ENCODE measurements around the gene GSTM1. TPM values are rescaled to one million over a fixed set of nuclear protein-coding genes. Genes with fewer than 3 reads are reported as not detected.
"Not testable (repeated sequence)": the region's sequence is repeated elsewhere in the genome, so short reads cannot be mapped to it uniquely, and the experiment has no call there.

Gene GSTM1
- total RNA-seq, 1 experiment from 2014 or later: not detected

DNA sequence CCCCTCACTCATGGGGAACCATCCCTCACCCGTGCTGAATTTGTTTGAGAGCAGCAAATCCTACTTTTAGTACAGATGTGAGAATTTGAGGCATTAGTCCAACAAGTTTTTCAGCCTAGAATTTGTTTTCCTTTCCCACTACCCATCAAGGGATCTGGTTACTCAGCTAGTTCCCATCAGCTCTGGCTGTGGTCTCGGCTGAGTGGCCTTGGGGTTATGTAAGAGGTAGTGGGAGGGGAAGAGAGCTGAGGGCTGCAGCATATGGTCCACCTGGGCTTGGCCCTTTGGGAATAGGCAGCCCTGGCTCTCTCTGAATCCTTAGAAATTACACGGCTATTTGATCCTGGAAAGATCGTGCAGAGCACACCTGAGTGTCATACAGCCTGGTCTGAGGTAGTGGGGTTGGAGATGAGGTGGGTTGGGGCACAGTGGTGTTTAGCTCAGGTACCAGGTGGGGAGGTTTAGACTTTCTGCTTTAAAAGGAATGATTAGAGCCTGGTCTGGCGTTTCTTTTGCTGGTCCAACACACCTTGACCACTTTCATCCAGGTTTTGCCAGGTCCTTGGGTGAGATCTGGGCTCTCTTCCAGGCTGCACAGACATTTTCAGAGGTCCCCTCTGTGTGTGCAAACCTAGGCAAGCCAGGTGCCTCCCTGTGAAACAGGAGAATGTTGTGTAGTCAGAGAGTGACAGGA, 27.5 kb upstream of the GSTM1 start:
- no peak for DNase-seq (ENCODE audit: low spot score)

DNA sequence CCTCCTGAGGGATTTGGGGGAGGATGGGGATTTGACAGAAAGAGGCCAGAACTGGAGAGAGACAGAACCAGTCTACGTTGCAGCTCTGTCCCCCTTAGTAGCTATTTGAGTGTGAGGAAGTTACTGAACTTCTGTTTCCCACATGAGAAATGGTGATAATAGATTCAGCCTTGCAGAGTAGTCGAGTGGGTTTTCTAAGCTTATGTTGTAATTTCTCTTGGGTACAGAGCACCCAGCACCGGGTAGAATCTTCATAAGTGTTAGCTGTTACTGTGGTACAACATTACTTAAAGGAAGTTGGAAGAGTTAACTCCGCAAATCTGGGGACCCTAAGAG, 27.0 kb upstream of the GSTM1 start:
- DNase-seq (ENCODE audit: low spot score): not testable (repeated sequence)

DNA sequence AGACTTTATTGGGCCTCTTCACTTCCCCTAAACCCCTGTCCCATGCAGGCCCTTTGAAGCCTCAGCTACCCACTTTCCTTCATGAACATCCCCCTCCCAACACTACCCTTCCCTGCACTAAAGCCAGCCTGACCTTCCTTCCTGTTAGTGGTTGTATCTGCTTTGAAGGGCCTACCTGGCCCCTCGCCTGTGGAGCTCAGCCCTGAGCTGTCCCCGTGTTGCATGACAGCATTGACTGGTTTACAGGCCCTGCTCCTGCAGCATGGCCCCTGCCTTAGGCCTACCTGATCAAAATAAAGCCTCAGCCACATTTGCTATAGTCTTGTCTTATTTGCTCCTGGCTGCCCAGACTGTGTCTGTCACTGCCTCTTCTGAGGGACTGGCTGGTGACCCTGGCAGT, 26.2 kb upstream of the GSTM1 start:
- no peak for DNase-seq (ENCODE audit: low spot score)

DNA sequence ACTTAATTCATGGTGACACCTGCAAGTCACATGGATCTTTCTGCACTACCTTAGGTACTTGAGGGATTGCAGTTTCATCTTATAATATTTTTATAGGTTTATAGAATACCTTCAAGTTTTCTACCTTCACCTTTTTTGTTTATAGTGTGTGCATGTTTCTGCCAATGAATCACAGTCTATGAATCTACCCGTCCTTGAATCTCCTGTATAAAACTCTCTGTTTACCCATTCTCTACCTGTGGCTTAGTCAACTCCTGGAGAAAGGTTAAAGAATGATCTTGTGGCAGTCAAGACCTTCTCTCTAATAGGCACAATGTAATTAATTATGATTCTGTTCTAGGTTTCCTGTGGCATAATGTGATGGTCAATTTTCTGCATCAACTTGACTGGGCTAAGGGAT, 22.9 kb upstream of the GSTM1 start:
- no peak for DNase-seq (ENCODE audit: low spot score)

DNA sequence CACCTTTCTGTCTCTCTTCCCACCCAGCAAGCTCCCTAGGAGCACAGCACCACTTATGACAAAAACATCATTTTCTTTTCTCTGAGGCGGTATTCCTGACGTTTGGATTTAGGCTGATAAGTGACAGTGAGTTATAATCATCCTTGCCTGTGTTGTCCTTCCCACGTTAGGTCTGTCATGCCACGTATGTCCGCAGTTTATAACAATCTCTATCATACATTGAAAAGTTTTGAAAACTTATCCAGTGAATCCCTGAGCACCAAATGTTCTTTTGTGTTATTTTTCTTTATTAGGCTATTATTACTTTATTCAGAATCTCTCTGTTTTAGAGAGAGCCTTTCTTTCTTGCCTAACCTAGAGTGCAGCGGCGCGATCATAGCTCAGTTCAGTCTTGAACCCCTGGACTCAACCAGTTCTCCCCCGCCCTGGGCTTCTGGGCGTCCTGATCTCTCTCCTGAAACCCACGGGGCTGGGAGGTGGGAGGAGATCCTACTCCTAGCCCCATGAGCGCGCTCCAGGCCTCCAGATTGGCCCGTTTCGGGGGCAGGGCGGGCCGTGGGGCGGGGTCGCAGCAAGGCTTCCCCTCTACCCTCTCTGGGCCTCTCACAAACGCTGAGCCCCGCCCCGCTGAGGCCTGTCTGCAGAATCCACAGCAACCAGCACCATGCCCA, 20.0 kb upstream of the GSTM1 start, which contains the start of gene GSTM2:
Gene GSTM2, plus strand, starts transcription at position 606 of the 671 bp plus-strand sequence. Its CDS starts 59 bp downstream, at position 665.
- peak; percentile 69 for DNase-seq (ENCODE audit: low spot score)

DNA sequence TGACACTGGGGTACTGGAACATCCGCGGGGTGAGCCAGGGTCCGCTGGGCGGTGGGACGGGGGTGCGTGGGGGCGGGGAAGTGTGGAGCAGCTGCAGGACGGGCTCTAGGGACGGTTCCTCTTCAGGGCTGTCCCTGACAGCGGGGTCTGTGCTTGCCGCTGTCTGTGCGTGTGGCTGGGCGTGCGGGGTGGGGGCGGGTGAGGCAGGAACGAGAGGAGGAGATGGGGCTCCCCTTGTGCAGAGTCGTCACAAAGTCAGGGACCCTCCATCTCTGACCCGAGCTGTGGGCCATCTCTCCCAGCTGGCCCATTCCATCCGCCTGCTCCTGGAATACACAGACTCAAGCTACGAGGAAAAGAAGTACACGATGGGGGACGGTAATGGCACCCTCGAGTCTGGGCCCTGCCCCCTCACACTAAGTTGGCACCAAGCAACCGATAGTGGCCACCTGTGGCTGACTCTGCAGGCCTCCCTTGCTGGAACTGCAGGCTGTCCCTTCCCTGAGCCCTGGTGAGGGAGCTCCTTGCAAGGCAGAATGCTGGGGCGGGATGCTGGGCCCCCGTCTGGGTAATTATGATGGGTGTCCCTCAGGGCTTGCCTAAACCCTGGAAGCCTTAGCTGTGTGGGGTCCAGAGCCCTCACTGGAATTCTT, 19.4 kb upstream of the GSTM1 start:
- no peak for DNase-seq (ENCODE audit: low spot score)

DNA sequence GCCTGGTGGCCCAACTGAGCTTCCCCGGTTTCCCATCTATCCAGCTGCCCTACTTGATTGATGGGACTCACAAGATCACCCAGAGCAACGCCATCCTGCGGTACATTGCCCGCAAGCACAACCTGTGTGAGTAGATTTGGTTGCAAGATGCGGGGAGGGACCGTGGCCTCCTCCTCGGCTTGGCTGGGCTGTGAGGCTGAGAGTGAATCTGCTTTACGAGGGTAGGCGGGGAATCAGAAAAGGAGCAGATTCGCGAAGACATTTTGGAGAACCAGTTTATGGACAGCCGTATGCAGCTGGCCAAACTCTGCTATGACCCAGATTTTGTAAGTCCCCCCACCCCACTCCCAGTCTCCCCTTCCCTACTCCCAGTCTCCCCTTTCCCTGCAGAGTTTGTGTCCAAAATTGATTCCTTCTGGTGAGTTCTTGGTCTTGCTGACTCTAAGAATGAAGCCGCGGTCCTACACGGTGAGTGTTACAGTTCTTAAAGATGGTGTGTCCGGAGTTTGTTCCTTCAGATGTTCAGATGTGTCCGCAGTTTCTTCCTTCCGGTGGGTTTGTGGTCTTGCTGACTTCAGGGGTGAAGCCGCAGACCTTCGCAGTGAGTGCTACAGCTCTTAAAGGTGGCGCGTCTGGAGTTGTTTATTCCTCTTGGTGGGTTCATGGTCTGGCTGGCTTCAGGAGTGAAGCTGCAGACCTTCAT, 18.2 kb upstream of the GSTM1 start:
- DNase-seq (ENCODE audit: low spot score): no peak

DNA sequence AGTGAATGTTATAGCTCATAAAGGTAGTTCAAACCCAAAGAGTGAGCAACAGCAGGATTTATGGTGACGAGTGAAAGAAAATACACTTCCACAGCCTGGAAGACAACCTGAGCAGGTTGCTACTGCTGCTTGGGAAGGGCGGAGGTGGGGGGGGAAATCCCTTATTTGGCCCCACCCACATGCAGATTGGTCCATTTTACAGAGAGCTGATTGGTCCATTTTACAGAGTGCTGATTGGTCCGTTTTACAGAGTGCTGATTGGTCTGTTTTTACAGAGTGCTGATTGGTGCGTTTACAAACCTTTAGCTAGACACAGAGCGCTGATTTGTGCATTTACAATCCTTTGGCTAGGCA, 17.7 kb upstream of the GSTM1 start:
- DNase-seq (ENCODE audit: low spot score): not testable (repeated sequence)

DNA sequence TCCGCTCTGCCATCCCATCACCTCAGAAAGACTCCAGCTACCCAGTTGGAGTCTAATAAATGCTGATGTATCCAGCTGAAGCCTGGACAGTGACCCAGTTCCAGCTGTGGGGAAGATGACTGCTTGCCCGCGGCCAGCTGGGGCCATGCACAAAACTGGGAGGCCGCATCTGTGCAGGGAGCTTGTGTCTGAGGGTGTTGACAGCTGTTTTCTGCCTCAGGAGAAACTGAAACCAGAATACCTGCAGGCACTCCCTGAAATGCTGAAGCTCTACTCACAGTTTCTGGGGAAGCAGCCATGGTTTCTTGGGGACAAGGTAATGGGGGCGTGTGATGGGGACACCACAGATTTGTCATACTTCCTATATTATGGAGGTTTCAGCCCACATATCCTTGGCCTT, 16.6 kb upstream of the GSTM1 start:
- no peak for DNase-seq (ENCODE audit: low spot score)

DNA sequence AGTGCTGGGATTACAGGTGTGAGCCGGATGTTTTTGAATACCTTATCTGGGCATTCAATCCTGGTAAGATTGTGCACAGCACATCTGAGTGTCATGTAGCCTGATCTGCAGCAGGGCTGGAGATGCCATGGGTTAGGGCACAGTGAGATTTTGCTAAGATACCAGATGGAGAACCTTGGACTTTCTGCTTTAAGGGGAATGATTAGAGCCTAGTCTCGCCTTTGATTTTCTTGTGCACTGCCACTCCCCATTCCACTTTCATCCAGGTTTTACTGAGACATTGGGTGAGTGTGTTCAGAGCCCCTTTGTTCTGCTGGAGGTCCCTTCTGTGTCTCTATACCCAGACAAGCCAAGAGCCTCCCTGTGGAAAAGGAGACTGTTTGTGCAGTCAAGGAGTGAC, 13.8 kb upstream of the GSTM1 start:
- not testable (repeated sequence) for DNase-seq (ENCODE audit: low spot score)

DNA sequence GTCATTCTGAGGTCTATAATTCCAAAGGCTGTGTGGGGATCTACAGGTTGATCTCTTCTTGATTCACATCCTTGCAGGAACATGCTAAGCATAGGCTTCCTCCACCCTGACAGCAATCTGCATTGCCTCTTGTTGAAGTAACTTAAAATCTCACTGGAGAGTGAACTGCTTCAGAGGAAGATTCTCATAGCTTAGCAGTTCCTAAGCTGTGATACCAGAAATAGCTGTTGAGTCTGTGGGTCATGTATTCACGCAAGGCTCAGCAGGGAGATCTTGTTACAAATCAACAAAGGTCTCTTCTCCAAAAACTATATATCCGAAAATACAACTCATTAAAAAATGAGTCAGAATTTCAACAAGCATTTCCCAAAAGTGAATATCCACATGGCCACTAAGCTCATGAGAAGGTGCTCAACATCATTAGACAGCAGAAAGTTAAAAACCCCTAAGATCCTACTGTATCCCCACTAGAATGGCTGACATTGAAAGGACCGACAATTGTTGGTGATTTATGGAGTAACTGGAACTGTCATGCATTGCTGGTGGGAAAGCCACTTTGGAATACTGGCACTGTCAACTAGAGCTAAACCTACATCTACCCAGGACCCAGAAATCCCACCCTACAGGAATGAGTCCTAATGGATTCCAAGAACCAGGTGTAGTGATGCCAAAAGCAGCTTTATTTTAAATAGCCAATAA, 10.8 kb upstream of the GSTM1 start:
- DNase-seq (ENCODE audit: low spot score): not testable (repeated sequence)

DNA sequence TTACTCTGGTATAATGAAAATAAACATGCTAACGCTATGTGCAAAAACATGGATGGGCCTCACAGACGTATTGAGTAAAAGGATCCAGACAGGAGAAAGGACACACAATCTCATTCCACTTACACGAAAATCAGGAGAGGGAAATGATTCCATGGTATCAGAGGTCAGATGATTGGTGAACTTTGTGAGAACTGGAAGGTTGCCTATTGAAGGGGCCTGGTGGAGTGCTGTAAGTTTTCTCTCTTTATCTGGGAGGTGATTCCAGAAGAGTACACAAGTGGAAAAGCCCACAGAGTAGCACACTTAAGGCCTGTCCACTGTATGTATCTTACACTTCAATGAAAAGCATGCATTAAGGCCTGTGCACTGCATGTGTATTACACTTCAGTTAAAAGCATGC, 10.2 kb upstream of the GSTM1 start:
- no peak for DNase-seq (ENCODE audit: low spot score)

DNA sequence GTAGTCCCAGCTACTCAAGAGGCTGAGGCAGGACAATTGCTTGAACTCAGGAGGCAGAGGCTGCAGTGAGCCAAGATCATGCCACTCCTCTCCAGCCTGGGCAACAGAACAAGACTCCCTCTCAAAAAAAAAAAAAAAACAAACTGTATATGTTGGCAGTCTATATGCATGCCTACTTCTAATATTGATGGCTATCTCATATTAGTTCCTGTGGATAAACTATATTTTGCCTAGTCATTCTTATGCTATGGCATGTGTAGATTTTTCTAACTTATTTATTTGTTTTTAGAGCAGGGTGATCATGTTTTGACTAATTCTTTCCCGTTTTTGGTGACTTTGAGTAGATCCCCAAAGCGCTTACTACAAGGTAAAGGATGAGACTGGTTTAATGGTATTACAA, 9.0 kb upstream of the GSTM1 start:
- not testable (repeated sequence) for DNase-seq (ENCODE audit: low spot score)

DNA sequence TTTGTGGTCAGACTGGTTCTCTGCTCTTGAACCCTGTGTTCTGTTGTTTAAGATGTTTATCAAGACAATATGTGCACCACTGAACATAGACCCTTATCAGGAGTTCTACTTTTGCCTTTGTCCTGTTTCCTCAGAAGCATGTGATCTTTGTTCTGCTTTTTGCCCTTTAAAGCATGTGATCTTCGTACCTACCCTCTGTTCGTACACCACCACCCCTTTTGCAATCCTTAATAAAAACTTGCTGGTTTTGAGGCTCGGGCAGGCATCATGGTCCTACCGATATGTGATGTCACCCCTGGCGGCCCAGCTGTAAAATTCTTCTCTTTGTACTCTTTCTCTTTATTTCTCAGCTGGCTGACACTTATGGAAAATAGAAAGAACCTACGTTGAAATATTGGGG, 2.8 kb upstream of the GSTM1 start:
- DNase-seq (ENCODE audit: low spot score): not testable (repeated sequence)

DNA sequence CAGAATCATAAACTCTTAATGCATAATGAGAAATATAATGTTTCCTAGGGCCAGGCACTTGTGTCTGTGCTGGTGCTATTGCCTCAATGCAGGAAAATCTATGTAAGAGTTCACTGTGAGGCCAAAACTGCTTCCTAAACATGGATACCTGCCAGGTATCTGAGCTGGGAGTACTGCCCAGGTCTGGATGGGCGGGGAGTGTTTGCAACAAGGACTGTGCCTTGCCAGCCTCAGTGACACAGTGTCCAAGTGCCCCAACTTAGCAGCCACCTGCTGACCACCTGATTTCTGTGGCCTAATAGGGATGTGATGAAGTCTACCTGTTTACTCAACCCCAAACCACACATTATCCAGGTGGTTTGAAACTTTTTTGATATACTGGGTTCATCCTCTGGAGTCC, 2.2 kb upstream of the GSTM1 start:
- not testable (repeated sequence) for DNase-seq (ENCODE audit: low spot score)

DNA sequence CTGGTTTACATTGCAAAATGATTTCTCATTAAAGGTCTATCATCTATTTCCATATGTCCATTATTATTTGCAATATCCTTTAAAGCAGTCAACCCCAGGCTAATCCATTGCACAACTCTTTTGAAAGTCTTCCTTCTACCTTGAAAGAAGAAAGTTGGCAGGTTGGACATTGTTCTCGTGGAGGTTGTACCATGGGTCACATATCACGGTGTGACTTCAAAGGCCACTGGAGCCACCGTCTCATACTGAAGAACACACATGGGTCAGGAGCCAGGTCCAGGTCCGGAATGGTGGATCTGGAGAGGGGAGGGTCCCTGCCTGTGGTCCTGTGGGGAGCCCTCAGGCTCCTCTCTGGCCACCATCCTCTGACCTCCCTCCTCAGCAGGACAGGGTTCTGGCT, 1.7 kb upstream of the GSTM1 start:
- DNase-seq (ENCODE audit: low spot score): not testable (repeated sequence)

DNA sequence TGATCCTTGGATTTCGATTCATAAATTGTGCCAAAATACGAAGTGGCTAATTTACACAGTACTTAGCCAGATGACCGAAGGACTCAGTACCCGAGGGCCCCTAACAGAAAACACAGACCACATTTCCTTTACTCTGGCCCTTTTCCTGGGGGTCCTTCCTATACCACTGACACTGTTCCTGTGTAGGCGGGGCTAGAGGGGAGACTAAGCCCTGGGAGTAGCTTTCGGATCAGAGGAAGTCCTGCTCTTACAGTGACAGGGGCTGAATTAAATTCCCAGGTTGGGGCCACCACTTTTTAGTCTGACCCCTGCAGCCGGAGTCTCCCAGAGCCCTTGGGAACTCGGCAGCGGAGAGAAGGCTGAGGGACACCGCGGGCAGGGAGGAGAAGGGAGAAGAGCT, 508 bp upstream of the GSTM1 start:
- DNase-seq (ENCODE audit: low spot score): not testable (repeated sequence)

DNA sequence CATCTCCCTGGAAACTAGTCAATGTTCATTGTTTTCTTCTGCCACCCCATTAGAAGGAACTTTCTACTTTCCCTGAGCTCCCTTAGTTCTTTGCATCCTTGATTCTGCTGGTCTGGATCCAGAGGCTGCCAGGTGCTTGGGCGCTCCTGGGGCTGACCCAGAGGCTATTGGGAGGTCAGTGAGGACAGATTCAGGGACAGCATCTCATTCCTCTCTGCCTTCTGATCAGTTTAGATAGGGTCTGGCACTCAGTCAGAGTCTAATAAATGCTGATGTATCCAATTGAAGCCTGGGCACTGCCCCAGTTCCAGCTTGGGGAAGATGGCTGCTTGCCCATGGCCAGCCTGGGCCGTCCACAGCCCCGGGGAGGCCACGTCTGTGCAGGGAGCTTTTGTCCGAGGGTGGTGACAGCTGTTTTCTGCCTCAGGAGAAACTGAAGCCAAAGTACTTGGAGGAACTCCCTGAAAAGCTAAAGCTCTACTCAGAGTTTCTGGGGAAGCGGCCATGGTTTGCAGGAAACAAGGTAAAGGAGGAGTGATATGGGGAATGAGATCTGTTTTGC, 2.3 kb downstream of the GSTM1 start:
- DNase-seq (ENCODE audit: low spot score): no peak

DNA sequence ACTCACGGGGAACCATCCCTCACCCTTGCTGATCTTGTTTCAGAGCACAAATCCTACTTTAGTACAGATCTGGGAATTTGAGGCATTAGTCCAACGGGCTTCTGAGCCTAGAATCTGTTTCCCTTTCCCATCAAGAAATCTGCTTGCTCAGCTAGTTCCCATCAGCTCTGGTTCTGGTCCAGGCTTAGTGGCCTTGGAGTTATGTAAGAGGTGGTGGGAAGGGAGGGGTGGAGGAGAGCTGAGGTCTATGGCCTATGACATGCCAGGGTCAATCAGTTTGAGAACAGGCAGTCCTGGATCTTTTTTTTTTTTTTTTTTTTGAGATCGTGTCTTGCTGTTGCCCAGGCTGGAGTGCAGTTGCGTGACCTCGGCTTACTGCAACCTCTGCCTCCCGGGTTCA, 4.1 kb downstream of the GSTM1 start:
- DNase-seq (ENCODE audit: low spot score): no peak

DNA sequence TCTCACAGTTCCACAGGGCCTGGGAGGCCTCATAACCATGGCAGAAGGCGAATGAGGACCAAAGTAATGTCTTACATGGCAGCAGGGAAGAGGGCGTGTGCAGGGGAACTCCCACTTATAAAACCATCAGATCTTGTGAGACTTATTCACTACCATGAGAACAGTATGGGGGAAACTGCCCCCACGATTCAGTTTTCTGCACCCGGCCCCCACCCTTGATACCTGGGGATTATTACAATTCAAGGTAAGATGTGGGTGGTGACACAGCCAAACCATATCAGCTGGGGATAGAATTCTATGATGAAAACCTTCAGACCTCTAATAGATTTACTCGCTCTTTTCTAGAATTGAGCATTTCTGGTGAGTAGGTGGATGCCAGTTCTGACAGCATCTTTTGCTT, 6.8 kb downstream of the GSTM1 start:
- DNase-seq (ENCODE audit: low spot score): not testable (repeated sequence)

DNA sequence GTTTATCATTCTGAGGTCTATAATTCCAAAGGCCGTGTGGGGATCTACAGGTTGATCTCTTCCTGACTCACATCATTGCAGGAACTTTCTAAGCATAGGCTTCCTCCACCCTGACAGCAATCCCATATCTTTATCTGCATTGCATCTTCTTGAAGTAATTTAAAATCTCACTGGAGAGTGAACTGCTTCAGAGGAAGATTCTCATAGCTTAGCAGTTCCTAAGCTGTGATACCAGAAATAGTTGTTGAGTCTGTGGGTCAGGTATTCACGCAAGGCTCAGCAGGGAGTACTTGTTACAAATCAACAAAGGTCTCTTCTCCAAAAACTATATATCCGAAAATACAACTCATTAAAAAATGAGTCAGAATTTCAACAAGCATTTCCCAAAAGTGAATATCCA, 7.5 kb downstream of the GSTM1 start:
- DNase-seq (ENCODE audit: low spot score): not testable (repeated sequence)

DNA sequence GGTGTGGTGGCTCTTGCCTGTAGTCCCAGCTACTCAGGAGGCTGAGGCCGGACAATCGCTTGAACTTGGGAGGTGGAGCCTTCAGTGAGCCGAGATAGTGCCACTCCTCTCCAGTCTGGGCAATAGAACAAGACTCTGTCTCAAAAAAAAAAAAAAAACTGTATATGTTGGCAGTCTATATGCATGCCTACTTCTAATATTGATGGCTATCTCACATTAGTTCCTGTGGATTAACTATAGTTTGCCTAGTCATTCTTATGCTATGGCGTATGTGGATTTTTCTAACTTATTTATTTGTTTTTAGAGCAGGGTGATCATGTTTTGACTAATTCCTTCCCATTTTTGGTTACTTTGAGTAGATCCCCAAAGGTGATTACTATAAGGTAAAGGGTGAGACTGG, 9.4 kb downstream of the GSTM1 start:
- DNase-seq (ENCODE audit: low spot score): no peak
